CD4-positive, CD25-positive, alpha-beta regulatory T cell (primary cell): ENCODE data around the gene MVD. TPM values are rescaled to one million over a fixed set of nuclear protein-coding genes. Genes with fewer than 3 reads are reported as not detected.

Source experiments
- ATAC-seq, 2 donors: fragments of 150-1000 bp; cut with Tn5 transposase; one replicate each; pipeline ENCODE4 v1.10.0; 2021; ENCODE audit warnings: low read depth in 2 of 2, moderate number of reproducible peaks in 2 of 2, moderate library complexity in 1 of 2
- DNase-seq, 3 donors: peaks; one replicate each; pipeline versions ENCODE4 v3.0.0 to v3.0.0-alpha.2; 2012 to 2022; ENCODE audit warnings: mixed read lengths in 1 of 3
- H3K27ac ChIP-seq: one replicate; pipeline ENCODE4 v1.7.0; 2013; ENCODE audit warnings: mild to moderate bottlenecking, low read length; ENCODE audit not compliant: insufficient read depth, poor library complexity, severe bottlenecking
- H3K27me3 ChIP-seq: one replicate; pipeline ENCODE4 v1.7.0; 2013; ENCODE audit warnings: low read length; ENCODE audit not compliant: control insufficient read depth, insufficient read depth
- H3K36me3 ChIP-seq: one replicate; pipeline ENCODE4 v1.7.0; 2013; ENCODE audit warnings: mild to moderate bottlenecking, low read length, moderate library complexity; ENCODE audit not compliant: control insufficient read depth, insufficient read depth
- H3K4me1 ChIP-seq: 2 replicates; pipeline ENCODE4 v1.7.0; 2013; ENCODE audit warnings: mild to moderate bottlenecking, low read length; ENCODE audit not compliant: insufficient read depth, control insufficient read depth, poor library complexity, severe bottlenecking
- H3K4me3 ChIP-seq: one replicate; pipeline ENCODE4 v1.7.0; 2013; ENCODE audit warnings: low read depth, mild to moderate bottlenecking, low read length, moderate library complexity
- H3K9me3 ChIP-seq, 2 experiments: 1 replicate in 1 of 2; 2 replicates in 1 of 2; pipeline ENCODE4 v1.7.0; 2013; ENCODE audit warnings: low read length in 2 of 2, mild to moderate bottlenecking in 1 of 2, moderate library complexity in 1 of 2; ENCODE audit not compliant: control insufficient read depth in 2 of 2
- H3K27ac Mint-ChIP-seq, 3 donors: one replicate each; pipeline ENCODE4 v1.8.0; 2020 to 2022; ENCODE audit warnings: mild to moderate bottlenecking in 3 of 3, mixed read lengths in 3 of 3, moderate library complexity in 2 of 3
- H3K27me3 Mint-ChIP-seq: one replicate; pipeline ENCODE4 v1.8.0; 2022; ENCODE audit warnings: mild to moderate bottlenecking, mixed read lengths
- H3K36me3 Mint-ChIP-seq: one replicate; pipeline ENCODE4 v1.8.0; 2020; ENCODE audit warnings: mixed read lengths
- H3K4me1 Mint-ChIP-seq, 4 donors: one replicate each; pipeline ENCODE4 v1.8.0; 2020 to 2022; ENCODE audit warnings: mixed read lengths in 4 of 4, mild to moderate bottlenecking in 1 of 4
- H3K4me3 Mint-ChIP-seq, 4 donors: one replicate each; pipeline ENCODE4 v1.8.0; 2020 to 2022; ENCODE audit warnings: mild to moderate bottlenecking in 4 of 4, mixed read lengths in 4 of 4, moderate library complexity in 3 of 4
- H3K9me3 Mint-ChIP-seq, 7 donors: one replicate each; pipeline ENCODE4 v1.8.0; 2020 to 2022; ENCODE audit warnings: mixed read lengths in 7 of 7, mild to moderate bottlenecking in 3 of 7, moderate library complexity in 2 of 7
- polyA plus RNA-seq, 4 donors: library from polyadenylated mRNA; unstranded; fragments of 300-500 nt; fragmentation: Illumina TruSeq; gene quantifications; one replicate each; pipeline ENCODE4 v1.2.3, GENCODE V29; 2021
- total RNA-seq: library from RNA; stranded (reverse); gene quantifications from one replicate; pipeline ENCODE4 v1.2.3, GENCODE V29; 2022

MVD gene
- total and polyA plus RNA-seq, 5 donors from 2014 or later = 19.6 to 59.7 (median 23.0) TPM

DNA sequence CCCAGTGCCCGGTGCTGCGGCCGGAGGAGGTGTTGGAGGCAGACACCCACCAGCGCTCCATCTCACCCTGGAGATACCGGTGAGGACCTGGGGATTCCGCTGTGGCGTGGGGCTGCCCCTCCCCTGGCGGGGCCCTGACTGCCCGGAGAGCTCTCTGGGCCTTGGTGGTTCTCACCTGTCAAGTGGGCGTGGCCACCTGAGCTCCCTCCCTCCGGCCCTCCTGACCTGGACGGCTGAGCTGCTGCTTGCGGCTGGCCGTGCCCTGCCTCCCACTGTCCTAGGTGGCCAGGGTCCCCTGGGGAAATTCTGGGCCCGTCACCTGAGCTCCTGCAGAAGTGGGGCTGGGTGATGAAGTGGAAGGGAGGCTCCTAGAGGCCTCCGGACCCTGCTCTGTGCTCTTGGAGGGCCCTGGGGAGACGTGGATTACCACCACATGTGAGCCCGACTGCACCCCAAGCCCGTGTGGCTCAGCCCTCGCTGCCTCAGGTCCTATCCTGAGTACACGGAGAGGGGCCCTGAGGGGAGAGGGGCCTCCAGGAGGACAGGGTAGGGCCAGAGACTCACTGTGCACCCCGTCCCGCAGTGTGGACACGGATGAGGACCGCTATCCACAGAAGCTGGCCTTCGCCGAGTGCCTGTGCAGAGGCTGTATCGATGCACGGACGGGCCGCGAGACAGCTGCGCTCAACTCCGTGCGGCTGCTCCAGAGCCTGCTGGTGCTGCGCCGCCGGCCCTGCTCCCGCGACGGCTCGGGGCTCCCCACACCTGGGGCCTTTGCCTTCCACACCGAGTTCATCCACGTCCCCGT, 23.5 kb downstream of the MVD start:
- Mint-ChIP-seq H3K27me3 (peaks cover 34% of the 10 kb centered on the region), H3K4me1 (peaks cover 8 to 40% (median 20%) of the 10 kb centered on the region in 4 donors), H3K4me3 (no peak overlapping the region), H3K9me3 (peaks cover 0 to 4% (median 0%) of the 10 kb centered on the region in 7 donors), H3K36me3 (no peaks in the 10 kb centered on the region), H3K27ac (no peak overlapping the region)
- no peak for ATAC-seq
- DNase-seq = no peak
- Histone ChIP-seq H3K36me3 (peaks cover 9% of the 10 kb centered on the region), H3K27ac (no peak overlapping the region), H3K27me3 (no peaks in the 10 kb centered on the region), H3K9me3 (no peaks in the 10 kb centered on the region), H3K4me3 (no peak overlapping the region), H3K4me1 (peaks cover 49% of the 10 kb centered on the region)

DNA sequence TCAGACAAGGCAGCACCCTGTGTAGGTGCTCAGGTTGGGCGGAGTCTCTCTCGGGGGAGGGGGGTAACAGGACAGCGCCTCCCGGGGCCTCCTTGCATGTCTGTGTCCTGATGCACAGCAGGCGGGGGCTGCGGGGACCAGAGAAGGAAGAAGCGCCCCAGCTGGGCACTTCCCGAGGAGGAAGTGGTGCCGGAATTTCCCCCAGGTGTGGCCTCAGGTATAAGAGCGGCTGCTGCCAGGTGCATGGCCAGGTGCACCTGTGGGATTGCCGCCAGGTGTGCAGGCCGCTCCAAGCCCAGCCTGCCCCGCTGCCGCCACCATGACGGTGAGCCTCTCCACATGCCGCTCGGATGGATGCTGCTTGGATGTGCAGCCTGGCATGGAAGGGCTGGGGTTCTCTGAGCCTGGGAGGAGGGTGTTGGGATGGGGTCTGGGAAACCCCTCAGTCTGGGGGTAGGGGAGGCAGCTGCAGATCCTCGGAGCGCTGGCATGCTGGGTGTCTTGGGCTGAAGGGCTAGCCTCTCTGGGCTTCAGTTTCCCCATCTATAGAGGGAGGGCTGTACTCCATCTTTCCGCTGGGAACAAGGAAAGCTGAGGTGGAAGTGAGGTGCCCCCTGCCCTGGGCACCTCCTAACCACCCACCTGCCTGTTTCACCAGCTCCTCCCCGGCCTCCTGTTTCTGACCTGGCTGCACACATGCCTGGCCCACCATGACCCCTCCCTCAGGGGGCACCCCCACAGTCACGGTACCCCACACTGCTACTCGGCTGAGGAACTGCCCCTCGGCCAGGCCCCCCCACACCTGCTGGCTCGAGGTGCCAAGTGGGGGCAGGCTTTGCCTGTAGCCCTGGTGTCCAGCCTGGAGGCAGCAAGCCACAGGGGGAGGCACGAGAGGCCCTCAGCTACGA, 24.3 kb downstream of the MVD start, which contains the start of gene IL17C:
Gene IL17C (plus strand): TSS at position 250 of the 908 bp plus-strand sequence. CDS start 70 bp downstream, at position 320.
- Mint-ChIP-seq H3K36me3 (no peaks in the 10 kb centered on the region), H3K27ac (peak within 1 kb of the TSS in 2 of 3 donors; percentile 21 to 54), H3K4me3 (peak within 1 kb of the TSS; percentile 29 to 90 (median 56)), H3K9me3 (peaks cover 0 to 4% (median 0%) of the 10 kb centered on the region in 7 donors), H3K27me3 (peaks cover 34% of the 10 kb centered on the region), H3K4me1 (peaks cover 8 to 42% (median 16%) of the 10 kb centered on the region in 4 donors)
- Histone ChIP-seq H3K27ac (no peak within 1 kb of the TSS), H3K9me3 (no peaks in the 10 kb centered on the region), H3K4me3 (no peak within 1 kb of the TSS), H3K36me3 (peaks cover 5% of the 10 kb centered on the region), H3K4me1 (peaks cover 58% of the 10 kb centered on the region), H3K27me3 (no peaks in the 10 kb centered on the region)
- DNase-seq (peak in 1 of 3 donors; percentile 30), ATAC-seq (no peak)

DNA sequence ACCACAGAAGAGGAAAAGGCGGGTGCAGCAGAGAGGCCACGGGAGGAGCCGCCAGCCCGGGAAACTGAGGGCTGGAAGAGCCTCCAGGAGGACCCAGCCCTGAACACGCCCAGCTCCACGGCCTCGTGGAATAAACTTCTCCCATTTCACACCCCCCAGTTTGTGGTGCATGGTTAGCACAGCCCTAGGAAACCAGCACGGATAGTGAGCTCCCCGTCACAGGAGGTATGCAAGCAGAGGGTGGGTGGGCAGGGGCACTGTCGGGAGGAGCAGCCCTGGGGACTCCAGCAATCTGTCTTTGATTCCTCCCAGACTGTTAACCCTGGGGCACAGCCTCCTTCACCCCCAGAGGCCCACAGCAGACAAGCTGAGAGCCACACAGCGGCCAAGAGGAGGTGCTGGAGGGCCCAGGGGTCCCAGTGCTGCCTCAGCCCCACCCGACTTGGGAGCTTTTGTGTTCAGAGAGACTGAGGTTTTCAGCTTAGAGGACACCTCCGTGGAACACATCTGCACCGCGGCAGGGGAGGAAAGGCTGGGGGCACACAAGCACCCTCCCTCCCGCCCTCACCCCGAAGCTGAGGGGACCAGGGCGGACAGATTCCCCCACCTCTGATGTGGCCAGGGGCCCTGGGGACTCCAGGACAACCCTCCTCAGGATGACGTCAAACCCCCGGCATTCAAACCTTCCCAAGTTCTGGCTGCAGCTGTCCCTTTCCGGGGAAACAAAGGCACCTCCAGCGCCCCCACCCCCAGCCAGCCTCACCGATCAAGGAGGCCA, 26.2 kb downstream of the MVD start:
- no peaks in the 10 kb centered on the region for H3K9me3 ChIP-seq
- Mint-ChIP-seq H3K4me3 (peak overlapping the region; percentile 33 to 90 (median 74)), H3K36me3 (no peaks in the 10 kb centered on the region), H3K9me3 (peaks cover 0 to 4% (median 0%) of the 10 kb centered on the region in 7 donors), H3K4me1 (peaks cover 8 to 47% (median 18%) of the 10 kb centered on the region in 4 donors), H3K27me3 (peaks cover 34% of the 10 kb centered on the region), H3K27ac (peak overlapping the region in 2 of 3 donors; percentile 14 to 54)
- DNase-seq (no peak), ATAC-seq (no peak)
- no peaks in the 10 kb centered on the region for H3K36me3 ChIP-seq
- H3K4me1 ChIP-seq = peaks cover 62% of the 10 kb centered on the region
- H3K27me3 ChIP-seq = no peaks in the 10 kb centered on the region
- no peak overlapping the region for H3K4me3 ChIP-seq
- no peak overlapping the region for H3K27ac ChIP-seq

DNA sequence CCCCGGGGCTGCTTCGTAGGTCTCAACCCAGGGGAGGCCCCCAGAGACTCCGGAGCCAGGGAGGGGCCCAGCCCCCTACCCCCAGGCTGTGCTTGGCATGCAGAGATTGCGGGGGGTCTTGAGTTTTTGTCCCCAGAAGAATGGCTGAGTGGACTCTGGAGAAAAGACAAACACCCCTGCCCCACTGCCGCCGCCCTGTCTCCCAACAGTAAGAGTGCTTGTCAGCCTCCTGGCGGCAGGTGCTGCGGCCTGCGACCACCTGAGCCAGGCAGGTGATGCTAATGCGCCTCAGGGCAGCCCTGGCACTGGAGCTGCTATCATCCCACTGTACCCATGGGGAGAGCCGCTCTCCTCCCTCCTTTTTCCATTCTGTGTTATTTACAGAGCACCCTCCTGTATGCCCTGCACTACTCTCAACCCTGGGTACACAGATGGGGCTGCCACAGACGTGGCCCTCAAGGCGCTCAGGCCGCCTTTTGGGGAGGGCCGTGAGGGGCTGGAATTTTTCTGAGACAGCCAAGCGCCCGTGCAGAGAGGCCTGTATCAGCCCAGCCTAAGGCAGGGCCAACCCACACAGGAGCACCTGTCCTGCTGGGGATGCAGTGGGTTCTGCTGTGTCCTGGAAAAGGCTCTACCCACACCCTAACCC, 27.1 kb downstream of the MVD start:
- peaks cover 62% of the 10 kb centered on the region for H3K4me1 ChIP-seq
- H3K9me3 Mint-ChIP-seq = peaks cover 0 to 4% (median 0%) of the 10 kb centered on the region in 7 donors

DNA sequence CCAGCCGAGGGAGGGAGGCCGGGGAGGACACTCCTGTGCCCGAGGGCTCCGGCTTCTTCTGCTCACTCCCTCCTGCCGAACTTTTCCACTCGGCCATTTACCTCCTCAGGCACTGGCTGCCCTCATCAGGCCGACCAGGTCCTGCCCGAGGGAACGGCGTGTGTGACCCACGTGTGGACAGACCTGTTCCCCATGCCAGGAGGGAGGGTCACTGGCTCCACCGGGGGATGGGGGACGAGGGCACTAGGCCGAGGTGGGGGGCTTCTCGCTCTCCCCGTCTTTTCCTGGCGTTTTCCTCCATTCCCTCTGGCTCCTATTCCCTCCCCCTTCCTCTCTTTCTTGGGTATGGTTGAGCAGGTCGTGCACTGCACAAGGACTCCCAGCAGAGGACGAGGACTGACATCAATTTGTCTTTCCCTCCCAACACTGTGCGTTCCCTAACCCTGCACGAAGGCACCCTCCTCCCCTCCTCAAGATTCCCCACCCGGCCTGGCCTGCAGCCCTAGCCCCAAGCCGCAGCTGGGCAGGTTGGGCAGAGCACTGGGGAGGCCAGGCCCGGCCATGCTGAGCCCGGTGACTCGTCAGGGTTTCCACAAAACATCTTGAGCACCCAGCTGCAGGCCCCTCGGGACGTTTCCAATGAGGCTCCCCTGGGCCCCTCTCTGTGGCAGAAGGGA, 27.8 kb downstream of the MVD start:
- peaks cover 0 to 2% (median 0%) of the 10 kb centered on the region in 7 donors for H3K9me3 Mint-ChIP-seq
- peaks cover 25% of the 10 kb centered on the region for H3K27me3 Mint-ChIP-seq
- Histone ChIP-seq H3K36me3 (peaks cover 13% of the 10 kb centered on the region), H3K9me3 (no peaks in the 10 kb centered on the region), H3K4me3 (no peak overlapping the region), H3K27ac (no peak overlapping the region), H3K4me1 (peaks cover 56% of the 10 kb centered on the region), H3K27me3 (no peaks in the 10 kb centered on the region)
- no peak for ATAC-seq
- peaks cover 7 to 42% (median 14%) of the 10 kb centered on the region in 4 donors for H3K4me1 Mint-ChIP-seq
- DNase-seq = no peak
- peak overlapping the region; percentile 74 to 84 (median 79) for H3K4me3 Mint-ChIP-seq
- H3K27ac Mint-ChIP-seq = no peak overlapping the region
- peaks cover 3% of the 10 kb centered on the region for H3K36me3 Mint-ChIP-seq

More for the DNA sequence above, 27.1 kb downstream of the MVD start:
- H3K36me3 ChIP-seq = peaks cover 7% of the 10 kb centered on the region
- no peaks in the 10 kb centered on the region for H3K27me3 ChIP-seq
- peaks cover 3% of the 10 kb centered on the region for H3K36me3 Mint-ChIP-seq
- H3K4me3 ChIP-seq = no peak overlapping the region
- peak overlapping the region; percentile 66 to 86 (median 82) for H3K4me3 Mint-ChIP-seq
- ATAC-seq (no peak), DNase-seq (no peak)
- no peaks in the 10 kb centered on the region for H3K9me3 ChIP-seq
- H3K27ac ChIP-seq = no peak overlapping the region
- H3K4me1 Mint-ChIP-seq = peaks cover 8 to 48% (median 18%) of the 10 kb centered on the region in 4 donors
- peaks cover 29% of the 10 kb centered on the region for H3K27me3 Mint-ChIP-seq
- no peak overlapping the region for H3K27ac Mint-ChIP-seq

DNA sequence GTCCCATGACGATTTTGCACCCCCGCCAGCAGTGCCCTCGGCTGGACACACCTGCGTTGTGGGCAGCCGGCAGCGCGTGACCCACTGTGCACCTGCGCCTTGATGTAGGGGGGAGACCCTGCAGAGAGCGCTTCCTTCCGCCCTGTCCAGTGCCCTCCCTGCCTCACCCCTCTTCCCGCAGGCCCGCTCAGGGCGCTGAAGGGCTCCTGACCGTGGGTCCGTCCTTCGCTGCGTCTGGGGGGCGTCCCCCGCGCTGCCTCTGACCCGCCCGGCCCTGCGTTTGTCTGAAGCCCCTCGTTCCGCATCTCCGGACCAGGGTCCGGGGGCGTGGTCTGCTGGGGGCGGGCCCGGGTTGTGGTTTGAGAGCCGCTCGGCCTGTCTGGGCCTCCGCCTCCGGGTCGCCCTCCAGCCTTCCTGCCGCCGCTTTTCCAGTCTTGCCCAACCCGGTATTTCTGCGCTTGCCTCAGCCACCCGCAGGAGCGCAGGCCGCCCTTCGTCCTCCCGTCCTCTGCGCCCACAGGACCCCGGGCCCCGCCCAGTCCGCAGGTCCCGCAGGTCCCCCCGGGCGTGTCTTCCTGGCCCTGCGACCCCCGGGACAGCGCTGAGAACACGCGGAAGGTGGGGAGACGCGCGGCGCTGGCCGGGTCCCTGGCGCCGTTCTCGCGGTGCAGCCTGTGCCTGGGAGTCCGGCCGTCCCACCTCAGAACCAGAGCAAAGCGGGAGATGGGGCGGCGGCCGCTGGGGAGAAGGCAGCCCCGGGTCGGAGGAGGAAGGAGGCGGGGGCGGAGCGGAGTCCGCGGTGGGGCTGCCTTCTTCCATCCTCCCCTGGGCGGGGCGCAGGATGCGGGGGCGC, 28.5 kb downstream of the MVD start:
- H3K36me3 Mint-ChIP-seq = peaks cover 7% of the 10 kb centered on the region
- ATAC-seq (peak; percentile 41 to 44), DNase-seq (peak in 2 of 3 donors; percentile 46 to 73)
- no peaks in the 10 kb centered on the region for H3K9me3 ChIP-seq
- peak overlapping the region; percentile 72 to 94 (median 82) for H3K4me3 Mint-ChIP-seq
- peak overlapping the region; percentile 70 for H3K27ac ChIP-seq
- peaks cover 5 to 39% (median 13%) of the 10 kb centered on the region in 4 donors for H3K4me1 Mint-ChIP-seq
- H3K27me3 ChIP-seq = no peaks in the 10 kb centered on the region
- H3K27me3 Mint-ChIP-seq = peaks cover 23% of the 10 kb centered on the region
- H3K4me3 ChIP-seq = no peak overlapping the region
- peaks cover 20% of the 10 kb centered on the region for H3K36me3 ChIP-seq
- H3K4me1 ChIP-seq = peaks cover 49% of the 10 kb centered on the region
- H3K9me3 Mint-ChIP-seq = peaks cover 0 to 2% (median 0%) of the 10 kb centered on the region in 7 donors
- H3K27ac Mint-ChIP-seq = no peak overlapping the region
